GM21529 (cell line): ENCODE measurements around the gene RNF111.
"Not testable (repeated sequence)": the region's sequence is repeated elsewhere in the genome, so short reads cannot be mapped to it uniquely, and the experiment has no call there.

Experiments
- ATAC-seq: cut with Tn5 transposase; IDR thresholded peaks from one replicate; pipeline ENCODE4 v1.9.1; 2021; ENCODE audit not compliant: unreplicated experiment

The RNF111 gene

DNA sequence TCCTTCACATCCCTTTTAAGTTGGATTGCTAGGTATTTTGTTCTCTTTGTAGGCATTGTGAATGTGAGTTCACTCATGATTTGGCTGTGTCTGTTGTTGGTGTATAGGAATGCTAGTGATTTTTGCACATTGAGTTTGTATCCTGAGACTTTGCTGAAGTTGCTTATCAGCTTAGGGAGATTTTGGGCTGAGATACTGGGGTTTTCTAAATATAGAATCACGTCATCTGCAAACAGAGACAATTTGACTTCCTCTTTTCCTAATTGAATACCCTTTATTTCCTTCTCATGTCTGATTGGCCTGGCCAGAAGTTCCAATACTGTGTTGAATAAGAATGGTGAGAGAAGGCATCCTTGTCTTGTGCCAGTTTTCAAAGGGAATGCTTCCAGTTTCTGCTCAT lies 139.8 kb downstream of the RNF111 start:
- not testable (repeated sequence) for ATAC-seq

DNA sequence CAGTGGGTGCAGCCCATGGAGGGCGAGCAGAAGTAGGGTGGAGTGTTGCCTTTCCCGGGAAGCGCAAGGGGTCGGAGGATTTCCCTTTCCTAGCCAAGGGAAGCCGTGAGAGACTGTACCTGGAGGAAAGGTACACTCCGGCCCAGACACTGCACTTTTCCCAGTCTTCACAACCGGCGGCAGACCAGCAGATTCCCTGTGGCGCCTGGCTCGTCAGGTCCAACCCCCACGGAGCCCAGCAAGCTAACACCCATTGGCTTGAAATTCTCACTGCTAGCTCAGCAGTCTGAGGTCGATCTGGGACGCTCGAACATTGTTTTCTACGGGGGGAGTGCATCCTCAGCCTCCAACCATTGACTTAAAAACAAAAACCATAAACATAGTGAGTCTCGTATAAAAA lies 144.0 kb downstream of the RNF111 start:
- ATAC-seq: no peak

GRCh38 chr15:59131969-59132562 lies 144.6 kb downstream of the RNF111 start:
- no peak for ATAC-seq

GRCh38 chr15:59133929-59134427 lies 146.5 kb downstream of the RNF111 start:
- no peak for ATAC-seq

DNA sequence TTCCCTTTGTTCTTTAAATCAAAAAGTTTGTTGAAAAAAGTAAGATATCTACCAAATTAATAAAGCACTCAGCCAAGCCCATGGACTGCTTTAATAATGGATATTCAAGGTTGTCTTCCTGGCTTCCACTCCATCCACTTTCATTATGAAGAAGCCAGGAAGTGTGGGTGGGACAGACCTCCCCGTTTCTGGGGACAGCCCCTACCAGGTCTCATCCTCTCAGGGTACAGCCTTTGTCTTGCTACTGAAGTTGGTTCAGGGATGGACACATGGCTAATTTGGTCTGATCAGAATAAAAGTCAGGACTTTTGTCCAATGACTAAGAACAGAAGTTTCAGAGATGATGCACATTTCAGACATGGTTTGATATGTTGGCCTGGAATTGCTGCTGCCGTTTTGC lies 150.1 kb downstream of the RNF111 start:
- ATAC-seq: no peak

GRCh38 chr15:59138243-59138642 lies 150.8 kb downstream of the RNF111 start:
- peak; percentile 65 for ATAC-seq

DNA sequence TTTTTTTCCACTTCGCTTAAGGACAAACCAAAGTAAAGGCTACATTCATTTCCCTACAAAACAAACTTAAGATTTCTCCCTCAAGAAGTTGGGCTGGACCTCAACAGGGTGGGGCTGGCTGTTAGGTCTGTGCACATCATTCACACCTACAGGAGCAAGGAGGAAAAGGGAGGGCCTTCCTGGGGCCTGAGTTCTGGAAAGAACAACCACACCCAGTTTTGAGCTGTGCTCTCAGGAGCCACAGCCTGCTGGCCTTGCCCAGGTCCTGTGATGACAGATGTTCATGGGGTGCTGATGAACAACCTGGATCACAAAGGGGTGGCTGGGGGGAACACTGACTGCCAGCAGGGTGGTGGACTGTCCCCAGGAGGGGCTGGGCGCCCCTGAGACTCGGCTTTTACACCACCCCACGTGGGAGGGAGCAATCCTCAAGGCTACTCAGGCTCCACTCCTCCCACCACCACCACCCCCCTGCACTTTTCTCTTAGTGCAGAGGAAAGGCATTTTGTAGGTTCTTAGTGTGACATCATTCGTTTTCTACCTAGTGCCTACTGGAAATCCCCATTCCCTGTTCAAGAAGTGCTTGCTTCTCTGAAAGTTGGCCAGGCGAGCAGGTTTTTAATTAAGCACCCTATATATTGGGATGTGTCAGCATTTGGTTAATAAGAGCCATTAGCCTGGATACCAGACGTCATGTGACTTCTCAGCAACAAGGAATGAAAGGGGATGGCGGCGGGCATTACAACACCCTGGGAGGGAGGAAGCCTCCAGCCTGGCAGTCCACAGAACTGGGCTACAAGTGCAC lies 153.2 kb downstream of the RNF111 start:
- ATAC-seq: no peak

DNA sequence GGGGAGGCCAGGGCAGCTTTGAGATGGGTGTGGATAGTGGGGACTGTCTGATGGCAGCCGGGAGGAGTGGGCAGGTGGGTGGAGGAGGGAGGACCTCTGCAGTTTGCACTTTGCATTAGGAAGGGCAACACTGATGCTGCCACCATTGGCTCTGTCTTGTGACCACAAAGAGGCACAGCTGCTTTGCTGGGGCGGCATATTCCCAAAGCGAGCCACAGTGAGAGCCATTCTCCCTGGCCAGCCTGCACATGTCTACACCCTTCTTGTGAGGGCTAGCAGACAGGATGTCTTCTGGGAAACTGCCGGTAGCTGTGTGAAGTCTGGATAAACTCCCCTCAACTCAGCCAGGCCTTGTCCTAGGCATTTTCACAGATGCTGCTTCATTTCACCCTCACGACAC lies 155.8 kb downstream of the RNF111 start:
- no peak for ATAC-seq

GRCh38 chr15:59144594-59144993 lies 157.1 kb downstream of the RNF111 start:
- ATAC-seq: not testable (repeated sequence)
